Muscle layer of duodenum (tissue), 2 donors: Measurements from ENCODE around the gene GALNT9.

Source experiments
- H3K27ac ChIP-seq: one replicate; pipeline ENCODE4 v1.7.0; 2013; ENCODE audit warnings: mild to moderate bottlenecking, low read length
- H3K27me3 ChIP-seq: one replicate; pipeline ENCODE4 v1.7.0; 2013; ENCODE audit warnings: low read depth, mild to moderate bottlenecking, control low read depth, low read length
- H3K36me3 ChIP-seq, 2 donors: one replicate each; pipeline ENCODE4 v1.7.0; 2013; ENCODE audit warnings: low read length in 2 of 2, control low read depth in 1 of 2, mild to moderate bottlenecking in 1 of 2; ENCODE audit not compliant: insufficient read depth in 2 of 2, control insufficient read depth in 1 of 2
- H3K4me1 ChIP-seq, 2 donors: one replicate each; pipeline ENCODE4 v1.7.0; 2013; ENCODE audit warnings: low read length in 2 of 2, mild to moderate bottlenecking in 2 of 2, control low read depth in 1 of 2, moderate library complexity in 1 of 2; ENCODE audit not compliant: insufficient read depth in 2 of 2, control insufficient read depth in 1 of 2
- H3K4me3 ChIP-seq, 2 donors: one replicate each; pipeline ENCODE4 v1.7.0; 2013; ENCODE audit warnings: low read length in 2 of 2, low read depth in 1 of 2, mild to moderate bottlenecking in 1 of 2
- H3K9me3 ChIP-seq, 2 donors: one replicate each; pipeline ENCODE4 v1.7.0; 2013; ENCODE audit warnings: low read length in 2 of 2, control low read depth in 1 of 2, mild to moderate bottlenecking in 1 of 2; ENCODE audit not compliant: control insufficient read depth in 1 of 2
- donor health status: healthy.

GALNT9 gene

DNA sequence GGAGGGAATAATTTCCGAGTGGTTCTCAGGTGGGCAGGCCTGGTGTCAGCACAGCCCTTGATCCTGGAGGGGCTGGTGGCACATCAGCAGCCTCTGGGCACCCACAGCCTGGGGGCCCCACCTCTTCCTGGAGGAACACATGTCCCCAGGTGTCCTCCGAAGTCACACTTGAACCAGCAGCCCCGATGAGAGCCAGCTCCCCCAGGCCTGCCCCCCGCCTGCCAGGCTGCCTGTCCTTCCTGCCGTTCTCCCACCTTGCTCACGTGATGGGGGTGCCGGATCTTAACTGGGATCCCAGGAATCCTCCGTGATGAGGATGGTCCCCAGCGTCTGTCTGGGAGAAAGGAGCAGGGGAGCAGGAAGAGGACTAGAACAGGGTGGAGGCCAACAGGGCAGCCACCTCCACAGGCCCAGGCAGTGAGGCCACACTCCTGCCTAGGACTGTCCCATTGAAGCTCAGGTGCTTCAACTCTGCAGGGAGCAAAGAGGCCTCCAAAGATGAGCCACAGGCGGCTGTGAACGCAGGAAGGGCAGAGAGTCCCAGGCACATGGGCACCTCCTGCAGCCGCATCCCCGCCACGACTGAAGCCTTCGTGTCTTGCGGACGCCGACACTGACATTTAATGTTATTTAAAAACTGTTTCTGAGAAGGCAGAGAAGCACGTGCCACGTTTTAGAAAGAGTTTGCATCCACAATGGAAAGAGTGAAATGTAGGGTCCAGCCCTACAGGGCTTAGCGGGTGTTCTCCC is 77.5 kb downstream of the GALNT9 start:
- Histone ChIP-seq H3K27me3 (no peaks in the 10 kb centered on the region), H3K9me3 (no peaks in the 10 kb centered on the region), H3K4me3 (no peak overlapping the region), H3K27ac (no peak overlapping the region), H3K4me1 (no peaks in the 10 kb centered on the region), H3K36me3 (no peaks in the 10 kb centered on the region)

DNA sequence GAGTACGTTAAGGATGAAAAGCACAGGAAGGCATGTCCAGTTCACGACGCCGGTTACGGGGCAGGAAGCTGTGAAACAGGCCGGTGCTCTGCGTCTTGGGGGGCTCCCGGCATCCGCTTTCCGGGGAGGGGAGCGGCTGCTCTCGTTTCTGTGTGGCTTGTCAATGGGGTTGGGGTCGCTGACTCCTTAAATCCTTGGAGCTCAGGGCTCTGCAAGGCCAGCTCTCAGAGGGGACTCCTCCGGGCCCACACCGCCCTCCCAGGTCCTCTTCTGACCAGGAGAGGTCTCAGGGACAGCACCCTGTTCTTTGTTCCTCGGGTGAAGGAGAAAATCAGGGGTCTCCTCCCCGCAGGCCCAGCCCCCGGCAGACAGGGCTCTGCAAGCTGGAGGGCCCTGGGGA is 78.1 kb downstream of the GALNT9 start:
- no peaks in the 10 kb centered on the region for H3K27me3 ChIP-seq
- no peaks in the 10 kb centered on the region for H3K9me3 ChIP-seq
- H3K36me3 ChIP-seq, result no peaks in the 10 kb centered on the region
- no peak overlapping the region for H3K4me3 ChIP-seq
- H3K4me1 ChIP-seq, result no peaks in the 10 kb centered on the region
- no peak overlapping the region for H3K27ac ChIP-seq

DNA sequence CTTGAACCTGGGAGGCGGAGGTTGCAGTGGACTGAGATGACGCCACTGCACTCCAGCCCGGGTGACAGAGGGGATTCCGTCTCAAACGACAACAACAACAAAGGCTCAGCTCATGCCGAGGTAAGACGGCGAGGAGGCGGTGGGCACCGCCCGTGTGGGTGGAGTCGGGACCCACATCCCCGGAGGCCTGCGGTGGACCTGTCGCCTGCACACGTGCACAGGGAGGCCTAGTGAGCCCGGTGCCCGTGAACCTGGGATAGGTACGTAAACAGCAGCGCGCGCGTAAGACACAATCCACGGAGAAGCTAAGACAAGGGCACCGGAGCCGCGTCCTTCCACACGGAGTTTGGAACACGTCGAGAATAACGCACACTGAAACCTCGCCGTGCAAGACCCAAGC is 78.7 kb downstream of the GALNT9 start:
- Histone ChIP-seq H3K36me3 (no peaks in the 10 kb centered on the region), H3K9me3 (no peaks in the 10 kb centered on the region), H3K4me1 (no peaks in the 10 kb centered on the region), H3K27me3 (no peaks in the 10 kb centered on the region), H3K4me3 (no peak overlapping the region), H3K27ac (no peak overlapping the region)

DNA sequence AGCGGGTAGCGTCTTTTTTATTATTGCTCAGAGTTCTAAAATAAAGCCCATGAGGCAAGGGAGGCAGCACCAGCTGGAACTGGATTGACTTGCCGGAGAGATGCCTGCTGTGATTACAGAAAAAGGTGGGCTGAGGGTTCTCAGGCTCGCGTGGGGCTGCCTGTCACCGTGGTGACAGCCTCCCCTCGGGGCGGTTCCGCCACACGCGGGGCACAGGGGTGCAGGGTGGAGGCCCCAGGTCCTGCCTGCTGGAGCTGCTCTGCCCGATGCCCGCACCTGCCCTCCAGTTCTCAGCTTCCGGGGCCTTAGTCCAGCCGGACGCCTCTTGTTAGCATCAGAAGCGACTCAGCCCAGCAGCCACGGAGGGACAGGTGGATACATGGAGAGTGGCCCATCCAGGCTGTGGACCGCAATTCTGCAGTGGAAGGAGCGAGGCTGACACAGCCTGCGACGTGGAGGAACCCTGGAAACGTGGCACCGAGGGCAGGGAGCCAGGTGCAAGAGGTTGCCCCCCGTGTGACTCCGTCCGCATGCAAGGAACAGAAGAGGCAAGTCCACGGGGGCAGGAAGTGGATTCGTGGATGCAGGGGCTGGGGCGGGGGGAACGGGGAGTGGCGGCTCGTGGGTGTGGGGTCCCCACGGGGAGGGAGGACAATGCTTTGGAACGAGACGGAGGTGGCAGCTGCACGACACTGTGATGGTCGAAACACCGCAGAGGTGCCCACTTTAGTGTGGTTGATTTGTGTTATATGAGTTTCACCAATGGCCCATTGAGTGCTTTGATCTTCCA is 79.5 kb downstream of the GALNT9 start:
- H3K36me3 ChIP-seq, result no peaks in the 10 kb centered on the region
- H3K9me3 ChIP-seq, result no peaks in the 10 kb centered on the region
- no peaks in the 10 kb centered on the region for H3K27me3 ChIP-seq
- no peaks in the 10 kb centered on the region for H3K4me1 ChIP-seq
- H3K4me3 ChIP-seq, result no peak overlapping the region
- no peak overlapping the region for H3K27ac ChIP-seq

DNA sequence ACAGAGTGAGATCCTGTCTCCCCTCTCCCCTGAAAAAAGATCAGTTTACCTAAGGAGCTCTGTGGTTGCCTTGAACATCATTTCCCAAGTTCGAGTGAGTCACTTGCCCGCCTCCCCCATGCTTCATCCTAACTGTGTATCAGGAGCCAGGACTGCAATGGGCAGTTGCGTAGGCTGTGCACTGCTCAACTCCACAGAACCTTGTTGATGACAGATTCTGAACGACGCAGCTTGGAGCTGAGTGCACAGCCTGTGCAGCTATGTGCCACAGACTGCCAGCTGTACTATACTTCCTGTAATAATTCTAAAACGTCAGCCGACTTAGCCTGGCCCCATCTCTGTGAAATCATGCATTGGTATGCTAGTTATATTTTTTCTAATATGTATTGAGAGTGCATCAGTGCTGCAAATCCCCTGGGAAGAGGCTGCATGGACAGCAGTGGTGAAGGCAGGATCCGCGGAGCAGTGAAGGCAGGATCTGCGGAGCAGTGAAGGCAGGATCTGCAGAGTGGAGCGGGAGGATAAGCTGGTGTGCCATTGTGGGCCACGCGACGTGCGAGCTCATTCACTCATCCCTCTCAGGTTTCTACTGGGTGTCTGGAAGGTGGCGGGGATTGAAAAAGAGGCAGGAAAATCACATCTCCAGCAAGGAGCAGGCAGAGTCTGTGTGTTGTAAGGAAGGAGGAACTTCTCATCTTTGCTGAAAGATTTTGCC is 80.8 kb downstream of the GALNT9 start:
- Histone ChIP-seq H3K4me1 (no peaks in the 10 kb centered on the region), H3K36me3 (no peaks in the 10 kb centered on the region), H3K27ac (no peak overlapping the region), H3K27me3 (no peaks in the 10 kb centered on the region), H3K4me3 (no peak overlapping the region), H3K9me3 (no peaks in the 10 kb centered on the region)

DNA sequence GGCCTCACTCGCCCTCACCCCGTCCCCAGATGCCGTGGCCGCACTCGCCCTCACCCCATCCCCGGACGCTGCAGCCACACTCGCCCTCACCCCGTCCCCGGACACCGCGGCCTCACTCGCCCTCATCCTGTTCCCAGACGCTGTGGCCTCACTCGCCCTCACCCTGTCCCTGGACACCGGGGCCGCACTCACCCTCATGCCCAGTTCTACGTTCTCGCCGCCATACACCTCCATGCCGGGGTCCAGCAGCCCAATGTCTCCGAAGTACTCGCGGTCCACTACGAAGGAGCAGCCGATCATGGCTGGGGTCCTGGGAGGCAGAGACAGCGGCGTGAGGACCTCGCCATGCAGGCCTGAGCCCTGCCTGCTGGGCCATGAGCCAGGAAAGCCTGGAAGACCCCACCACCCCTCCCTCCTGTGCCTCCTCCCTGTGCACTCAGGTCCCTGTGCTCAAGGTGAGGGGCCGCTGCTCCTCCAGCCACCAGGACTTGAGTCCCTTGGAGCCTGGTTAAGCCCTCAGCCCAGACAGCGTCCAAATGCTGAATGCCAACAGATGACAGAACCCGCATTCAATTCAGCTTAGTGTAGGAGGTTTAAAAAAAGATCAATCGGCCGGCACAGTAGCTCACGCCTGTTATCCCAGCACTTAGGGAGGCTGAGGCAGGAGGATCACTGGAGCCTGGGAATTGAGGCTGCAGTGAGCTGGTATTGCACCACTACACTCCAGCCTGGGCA is 81.5 kb downstream of the GALNT9 start:
- Histone ChIP-seq H3K9me3 (no peaks in the 10 kb centered on the region), H3K27me3 (no peaks in the 10 kb centered on the region), H3K4me1 (no peaks in the 10 kb centered on the region), H3K36me3 (no peaks in the 10 kb centered on the region), H3K4me3 (no peak overlapping the region), H3K27ac (no peak overlapping the region)

DNA sequence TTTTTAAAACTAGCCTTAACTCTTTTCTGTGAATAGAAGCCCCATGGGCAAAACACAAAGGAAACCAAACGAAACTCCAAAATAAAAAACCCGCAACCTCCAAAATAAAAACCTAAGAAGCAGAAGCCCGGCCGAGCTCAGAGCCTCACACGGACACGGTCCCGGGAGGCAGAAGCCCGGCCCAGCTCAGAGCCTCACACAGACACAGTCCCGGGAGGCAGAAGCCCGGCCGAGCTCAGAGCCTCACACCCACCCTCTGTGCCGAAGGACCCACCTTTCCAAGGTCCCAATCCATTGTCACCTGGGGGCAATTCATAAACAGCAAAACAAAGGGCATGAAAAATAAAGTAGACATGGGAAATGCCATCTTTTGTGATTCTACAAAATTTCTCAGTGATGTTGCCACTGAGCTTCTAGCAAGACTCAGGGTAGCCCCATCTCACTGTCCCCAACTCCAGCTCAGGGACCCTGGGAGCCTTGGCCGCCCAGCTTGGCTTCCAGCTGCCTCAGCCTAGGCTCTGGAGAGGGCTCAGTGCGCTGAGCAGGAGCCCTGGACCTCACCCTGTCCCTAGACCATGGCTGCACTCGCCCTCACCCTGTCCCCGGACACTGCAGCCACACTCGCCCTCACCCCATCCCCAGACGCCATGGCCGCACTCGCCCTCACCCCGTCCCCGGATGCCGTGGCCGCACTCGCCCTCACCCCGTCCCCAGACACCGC is 82.2 kb downstream of the GALNT9 start:
- H3K27ac ChIP-seq, result no peak overlapping the region
- H3K36me3 ChIP-seq, result no peaks in the 10 kb centered on the region
- H3K4me1 ChIP-seq, result no peaks in the 10 kb centered on the region
- no peaks in the 10 kb centered on the region for H3K27me3 ChIP-seq
- no peak overlapping the region for H3K4me3 ChIP-seq
- H3K9me3 ChIP-seq, result no peaks in the 10 kb centered on the region

DNA sequence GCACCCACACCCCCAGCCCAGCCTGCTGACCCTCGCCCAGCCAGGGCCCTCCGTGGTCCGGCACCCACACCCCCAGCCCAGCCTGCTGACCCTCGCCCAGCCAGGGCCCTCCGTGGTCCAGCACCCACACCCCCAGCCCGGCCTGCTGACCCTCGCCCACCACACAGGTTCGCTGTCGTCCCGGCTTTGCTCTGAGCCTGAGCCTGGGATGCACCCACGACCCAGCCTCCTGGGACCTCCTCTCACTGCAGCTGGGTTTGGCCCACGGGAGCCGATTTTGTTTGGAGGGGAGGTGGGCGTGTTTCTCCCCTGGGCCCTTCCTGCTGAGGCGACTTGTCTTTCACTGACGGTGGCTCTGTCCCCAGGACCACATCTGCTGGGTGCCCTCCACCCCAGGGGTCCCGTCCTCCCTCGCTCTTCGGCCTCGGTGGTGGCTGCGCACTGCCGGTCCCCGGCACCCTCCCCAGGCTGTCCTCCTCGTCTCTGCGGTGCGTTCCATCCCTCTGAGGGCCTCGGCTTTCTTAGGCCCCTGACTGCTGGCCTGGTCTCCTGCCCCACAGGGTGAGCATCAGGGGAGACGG is 83.8 kb downstream of the GALNT9 start:
- Histone ChIP-seq H3K27ac (no peak overlapping the region), H3K4me3 (no peak overlapping the region), H3K27me3 (no peaks in the 10 kb centered on the region), H3K4me1 (no peaks in the 10 kb centered on the region), H3K9me3 (no peaks in the 10 kb centered on the region), H3K36me3 (no peaks in the 10 kb centered on the region)

DNA sequence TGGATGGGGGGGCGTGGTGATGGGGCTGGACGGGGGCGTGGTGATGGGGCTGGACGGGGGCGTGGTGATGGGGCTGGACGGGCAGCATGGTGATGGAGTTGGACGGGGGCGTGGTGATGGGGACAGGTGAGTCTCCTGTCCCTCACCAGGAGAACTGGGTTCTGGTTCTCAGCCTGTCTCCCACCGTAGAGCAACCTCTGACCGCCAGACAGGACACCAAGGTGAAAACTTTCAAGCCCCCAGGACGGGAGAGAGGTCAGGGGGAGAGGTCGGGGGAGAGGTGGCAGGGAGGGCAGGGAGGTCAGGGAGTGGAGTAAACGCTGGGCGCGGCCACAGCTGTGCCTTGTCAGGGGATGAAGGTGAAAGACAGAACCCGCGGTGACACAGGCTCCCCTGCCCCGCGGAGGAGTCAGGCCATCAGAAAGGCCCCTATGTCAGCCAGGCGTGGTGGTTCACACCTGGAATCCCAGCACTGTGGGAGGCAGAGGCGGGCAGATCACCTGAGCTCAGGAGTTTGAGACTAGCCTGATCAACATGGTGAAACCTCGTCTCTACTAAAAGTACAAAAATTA is 84.6 kb downstream of the GALNT9 start:
- no peaks in the 10 kb centered on the region for H3K4me1 ChIP-seq
- no peak overlapping the region for H3K4me3 ChIP-seq
- no peaks in the 10 kb centered on the region for H3K9me3 ChIP-seq
- H3K27me3 ChIP-seq, result no peaks in the 10 kb centered on the region
- no peaks in the 10 kb centered on the region for H3K36me3 ChIP-seq
- no peak overlapping the region for H3K27ac ChIP-seq

DNA sequence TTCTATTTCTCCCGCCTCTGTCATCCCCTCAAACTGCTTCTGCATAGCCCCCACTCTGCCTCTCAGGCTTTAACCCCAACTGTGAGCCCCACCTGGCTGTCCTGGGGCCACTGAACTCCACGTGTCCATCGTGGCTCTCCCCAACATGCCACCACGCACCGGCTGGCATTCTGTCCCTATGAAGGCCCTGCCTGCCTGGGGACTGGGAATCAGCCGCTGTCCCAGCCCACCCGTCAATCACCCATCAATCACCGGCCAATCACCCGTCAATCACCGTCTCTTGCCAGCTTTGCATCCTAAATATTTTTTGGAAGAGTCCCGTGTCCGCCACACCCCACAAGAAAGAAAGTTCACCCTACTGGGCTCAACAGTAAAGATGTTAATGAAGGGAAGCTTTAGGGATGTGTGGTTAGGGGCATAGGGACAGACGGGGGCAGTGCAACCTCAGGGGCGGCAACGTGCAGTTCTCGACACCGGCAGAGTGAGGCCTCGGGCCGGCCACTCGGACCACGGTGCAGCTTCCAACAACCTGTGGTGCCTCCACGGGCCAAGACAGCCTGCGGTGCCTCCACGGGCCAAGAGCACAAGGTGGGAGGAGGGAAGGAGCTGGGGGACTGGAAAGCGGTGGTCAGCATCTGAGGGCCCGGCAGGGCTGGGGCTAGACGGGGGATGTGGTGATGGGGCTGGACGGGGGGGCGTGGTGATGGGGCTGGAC is 85.6 kb downstream of the GALNT9 start:
- no peaks in the 10 kb centered on the region for H3K27me3 ChIP-seq
- no peak overlapping the region for H3K4me3 ChIP-seq
- no peaks in the 10 kb centered on the region for H3K9me3 ChIP-seq
- no peaks in the 10 kb centered on the region for H3K36me3 ChIP-seq
- no peak overlapping the region for H3K27ac ChIP-seq
- no peaks in the 10 kb centered on the region for H3K4me1 ChIP-seq
